ENCODE results near the gene UNC119B.
"Not testable (repeated sequence)": the region's sequence is repeated elsewhere in the genome, so short reads cannot be mapped to it uniquely, and the experiment has no call there.

Gene UNC119B

DNA sequence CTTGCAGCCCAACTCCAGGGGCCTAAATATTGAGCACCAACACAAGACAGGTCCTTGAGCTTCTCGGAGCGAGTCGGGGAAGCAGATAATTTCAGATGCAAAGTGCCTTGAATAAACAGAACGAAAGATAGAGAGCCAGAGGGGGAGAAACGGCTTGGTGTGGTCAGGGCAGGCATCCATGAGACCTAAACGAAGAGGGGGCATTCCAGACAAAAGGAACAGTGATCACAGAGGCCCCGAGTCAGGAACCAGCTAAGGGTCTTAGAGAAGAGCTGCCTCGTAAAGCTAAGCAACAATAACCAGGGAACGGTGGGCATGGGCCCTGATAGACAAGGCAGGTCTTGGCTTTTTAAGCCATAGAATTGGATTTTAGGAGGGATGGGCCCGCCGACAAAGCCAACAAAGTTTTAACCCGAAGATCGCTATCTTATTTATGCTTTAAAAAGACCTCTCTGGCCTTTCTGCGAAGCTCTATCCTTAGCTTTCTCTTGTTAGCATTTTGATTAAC lies 14.9 kb downstream of the UNC119B start:
- no peak for DNase-seq (ENCODE audit: low read depth)
- no peak for TF ChIP-seq CTCF (conservative IDR thresholded peaks at IDR 0.05; ENCODE audit: low read depth, low read length)
- peak overlapping the region; percentile 59 for H3K4me3 ChIP-seq (ENCODE audit: low read length)

GRCh38 chr12:120725659-120726509 lies 15.6 kb downstream of the UNC119B start, which contains the start of gene ACADS:
Gene ACADS (plus strand): TSS chr12:120725826. CDS start chr12:120725886, 60 bp downstream.
- TF ChIP-seq CTCF (conservative IDR thresholded peaks at IDR 0.05; ENCODE audit: low read depth, low read length): no peak

DNA sequence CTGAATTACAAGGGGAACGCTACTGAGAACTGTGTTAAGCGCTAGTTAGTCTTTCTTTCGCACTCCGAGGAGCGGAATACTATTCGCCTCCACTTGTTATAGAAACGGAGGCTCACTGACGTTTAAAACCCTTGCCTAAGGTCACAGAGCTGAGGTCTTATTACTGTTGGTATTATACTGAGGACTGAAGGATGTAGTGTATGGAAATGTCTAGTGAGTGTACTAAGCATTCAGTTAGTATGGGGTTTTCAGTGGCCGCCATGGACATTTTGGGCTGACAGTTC lies 16.2 kb downstream of the UNC119B start:
- TF ChIP-seq CTCF (conservative IDR thresholded peaks at IDR 0.05; ENCODE audit: low read depth, low read length): no peak
- H3K4me3 ChIP-seq (ENCODE audit: low read length): peak overlapping the region; percentile 59
- no peak for DNase-seq (ENCODE audit: low read depth)

More at GRCh38 chr12:120725659-120726509, 15.6 kb downstream of the UNC119B start, which contains the start of gene ACADS:
- DNase-seq (ENCODE audit: low read depth): no peak
- H3K4me3 ChIP-seq (ENCODE audit: low read length): peak within 1 kb of the TSS; percentile 59

GRCh38 chr12:120726961-120727360 lies 16.7 kb downstream of the UNC119B start:
- DNase-seq (ENCODE audit: low read depth): no peak
- H3K4me3 ChIP-seq (ENCODE audit: low read length): no peak overlapping the region
- TF ChIP-seq CTCF (conservative IDR thresholded peaks at IDR 0.05; ENCODE audit: low read depth, low read length): no peak

- not testable (repeated sequence) for DNase-seq (ENCODE audit: low read depth); H3K4me3 ChIP-seq (ENCODE audit: low read length)
These were observed 21.9 kb downstream of the UNC119B start for GRCh38 chr12:120732198-120732597.

DNA sequence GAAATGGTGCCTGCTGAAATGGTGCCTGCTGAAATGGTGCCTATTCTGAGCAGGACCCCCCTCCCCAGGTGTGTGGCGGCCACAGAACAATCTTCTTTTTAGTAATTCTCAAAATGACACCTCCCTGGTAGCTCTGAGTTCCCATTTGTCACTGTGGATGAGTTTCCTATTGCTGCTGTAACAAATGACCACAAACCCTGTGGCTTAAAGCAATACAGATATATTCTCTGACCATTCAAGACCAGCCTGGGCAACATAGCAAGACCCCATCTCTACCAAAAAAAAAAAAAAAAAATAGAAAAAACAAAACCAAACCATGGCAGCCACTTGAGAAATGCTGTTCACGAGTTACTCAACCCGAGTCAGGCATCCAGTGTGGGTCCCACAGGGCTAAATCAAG lies 23.3 kb downstream of the UNC119B start:
- no peak overlapping the region for H3K4me3 ChIP-seq (ENCODE audit: low read length)
- TF ChIP-seq CTCF (conservative IDR thresholded peaks at IDR 0.05; ENCODE audit: low read depth, low read length): no peak
- DNase-seq (ENCODE audit: low read depth): no peak

DNA sequence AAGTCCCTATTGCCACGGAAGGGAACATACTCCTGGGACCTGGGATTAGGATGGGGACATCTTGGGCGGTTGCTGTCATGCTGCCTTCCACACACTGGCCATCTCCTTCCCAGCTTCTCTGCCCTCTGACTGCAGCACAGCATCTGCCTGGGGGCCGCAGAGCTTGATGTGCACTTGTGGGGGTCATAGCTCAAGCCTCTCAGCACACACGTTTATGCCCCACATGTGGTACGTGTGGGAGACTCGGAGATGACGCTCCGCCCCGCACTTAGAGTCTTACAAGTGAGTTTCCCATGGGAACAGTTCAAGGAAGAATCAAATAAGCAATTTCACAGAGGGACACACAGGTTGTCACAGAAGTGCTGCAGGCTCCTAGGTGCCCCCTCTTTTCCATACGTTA lies 24.0 kb downstream of the UNC119B start:
- H3K4me3 ChIP-seq (ENCODE audit: low read length): no peak overlapping the region
- TF ChIP-seq CTCF (conservative IDR thresholded peaks at IDR 0.05; ENCODE audit: low read depth, low read length): no peak
- no peak for DNase-seq (ENCODE audit: low read depth)
